Cerebellar nuclear complex (tissue), 1 donor: ENCODE measurements around the gene GJB6.

Experiments used
- DNase-seq, 2 experiments: peaks; one replicate each; lab custom pipeline; 2025; lab: John Stamatoyannopoulos, UW

GJB6 gene

GRCh38 chr13:20186771-20187170 is 45.3 kb downstream of the GJB6 start:
- no peak for DNase-seq

GRCh38 chr13:20185366-20186056 is 46.6 kb downstream of the GJB6 start:
- no peak for DNase-seq

GRCh38 chr13:20182231-20182846 is 49.8 kb downstream of the GJB6 start:
- peak in 1 of 2 experiments; percentile 8 for DNase-seq

GRCh38 chr13:20181188-20181587 is 50.9 kb downstream of the GJB6 start:
- DNase-seq = no peak

- no peak for DNase-seq
Observed at GRCh38 chr13:20178156-20178555, 54.0 kb downstream of the GJB6 start.

- no peak for DNase-seq
Observed at GRCh38 chr13:20177049-20177831, 54.9 kb downstream of the GJB6 start.

GRCh38 chr13:20175907-20176652 is 56.0 kb downstream of the GJB6 start:
- no peak for DNase-seq

- DNase-seq = no peak
Observed at GRCh38 chr13:20175406-20175794, 56.7 kb downstream of the GJB6 start.

- no peak for DNase-seq
Observed at GRCh38 chr13:20174656-20175405, 57.3 kb downstream of the GJB6 start.

GRCh38 chr13:20173116-20173746 is 58.9 kb downstream of the GJB6 start:
- DNase-seq = no peak
